Glutamatergic neuron (in vitro differentiated cells): Measurements from ENCODE around the gene NOD1. TPM values are rescaled to one million over a fixed set of nuclear protein-coding genes. Genes with fewer than 3 reads are reported as not detected.

Experiments used
- DNase-seq: peaks from one replicate; pipeline ENCODE4 v3.0.0; 2022
- H3K27ac Mint-ChIP-seq: one replicate; pipeline ENCODE4 v1.8.0; 2020; ENCODE audit warnings: mild to moderate bottlenecking, mixed read lengths, inconsistent platforms; ENCODE audit not compliant: unreplicated experiment
- H3K27me3 Mint-ChIP-seq: one replicate; pipeline ENCODE4 v1.8.0; 2020; ENCODE audit warnings: mild to moderate bottlenecking, moderate library complexity, mixed read lengths, inconsistent platforms; ENCODE audit not compliant: unreplicated experiment
- H3K36me3 Mint-ChIP-seq: one replicate; pipeline ENCODE4 v1.8.0; 2020; ENCODE audit warnings: mild to moderate bottlenecking, mixed read lengths, inconsistent platforms; ENCODE audit not compliant: unreplicated experiment
- H3K4me1 Mint-ChIP-seq: one replicate; pipeline ENCODE4 v1.8.0; 2020; ENCODE audit warnings: mild to moderate bottlenecking, low read depth, mixed read lengths, inconsistent platforms; ENCODE audit not compliant: unreplicated experiment
- H3K4me3 Mint-ChIP-seq: one replicate; pipeline ENCODE4 v1.8.0; 2020; ENCODE audit warnings: mild to moderate bottlenecking, mixed read lengths, inconsistent platforms; ENCODE audit not compliant: unreplicated experiment
- H3K9me3 Mint-ChIP-seq: one replicate; pipeline ENCODE4 v1.8.0; 2020; ENCODE audit warnings: mild to moderate bottlenecking, moderate library complexity, mixed read lengths, inconsistent platforms; ENCODE audit not compliant: unreplicated experiment
- CTCF ChIP-seq: fragments of 200-600 bp; sonication (generic); IDR thresholded peaks from one replicate; pipeline ENCODE4 v1.5.0; 2021; ENCODE audit not compliant: partially characterized antibody, unreplicated experiment
- total RNA-seq: library from RNA; stranded (reverse); fragmentation: NEBNext Ultra II Directional; extraction: Animal tissue kit (Norgen Biotek cat#: 25700); gene quantifications from one replicate; pipeline ENCODE4 v1.2.1, GENCODE V29; 2021; ENCODE audit not compliant: unreplicated experiment

NOD1 gene
- total RNA-seq, 1 donor from 2014 or later = 9.3 TPM

GRCh38 chr7:30523466-30523865, 44.9 kb upstream of the NOD1 start:
- H3K27ac Mint-ChIP-seq = no peak overlapping the region
- no peaks in the 10 kb centered on the region for H3K36me3 Mint-ChIP-seq
- no peak overlapping the region for H3K4me3 Mint-ChIP-seq
- no peaks in the 10 kb centered on the region for H3K27me3 Mint-ChIP-seq
- TF ChIP-seq CTCF = no peak
- no peaks in the 10 kb centered on the region for H3K9me3 Mint-ChIP-seq
- peaks cover 10% of the 10 kb centered on the region for H3K4me1 Mint-ChIP-seq
- DNase-seq = no peak

- no peak for DNase-seq
- peaks cover 10% of the 10 kb centered on the region for H3K4me1 Mint-ChIP-seq
- no peaks in the 10 kb centered on the region for H3K9me3 Mint-ChIP-seq
- H3K4me3 Mint-ChIP-seq = no peak overlapping the region
- TF ChIP-seq CTCF = no peak
- H3K27ac Mint-ChIP-seq = no peak overlapping the region
- no peaks in the 10 kb centered on the region for H3K27me3 Mint-ChIP-seq
- H3K36me3 Mint-ChIP-seq = no peaks in the 10 kb centered on the region
These were observed 43.6 kb upstream of the NOD1 start for GRCh38 chr7:30522159-30522558.

- TF ChIP-seq CTCF = no peak
- peaks cover 10% of the 10 kb centered on the region for H3K4me1 Mint-ChIP-seq
- H3K9me3 Mint-ChIP-seq = no peaks in the 10 kb centered on the region
- no peak overlapping the region for H3K27ac Mint-ChIP-seq
- no peaks in the 10 kb centered on the region for H3K36me3 Mint-ChIP-seq
- no peaks in the 10 kb centered on the region for H3K27me3 Mint-ChIP-seq
- peak; percentile 28 for DNase-seq
- no peak overlapping the region for H3K4me3 Mint-ChIP-seq
These were observed 42.9 kb upstream of the NOD1 start for GRCh38 chr7:30521532-30521931.

- no peak for DNase-seq
- Mint-ChIP-seq H3K9me3 (no peaks in the 10 kb centered on the region), H3K4me3 (no peak overlapping the region), H3K36me3 (no peaks in the 10 kb centered on the region), H3K27me3 (no peaks in the 10 kb centered on the region), H3K4me1 (peaks cover 10% of the 10 kb centered on the region), H3K27ac (no peak overlapping the region)
- TF ChIP-seq CTCF = no peak
These were observed 40.5 kb upstream of the NOD1 start for GRCh38 chr7:30519122-30519521.

GRCh38 chr7:30515761-30516160, 37.2 kb upstream of the NOD1 start:
- no peaks in the 10 kb centered on the region for H3K36me3 Mint-ChIP-seq

More at GRCh38 chr7:30515761-30516160, 37.2 kb upstream of the NOD1 start:
- Mint-ChIP-seq H3K9me3 (no peaks in the 10 kb centered on the region), H3K4me3 (no peak overlapping the region), H3K27me3 (no peaks in the 10 kb centered on the region), H3K27ac (no peak overlapping the region), H3K4me1 (peaks cover 7% of the 10 kb centered on the region)
- TF ChIP-seq CTCF = no peak
- no peak for DNase-seq
